Testis (tissue), 2 donors: Measurements from ENCODE around the gene ZNF577.

Experiments used
- POLR2A ChIP-seq: fragments of 450-650 bp; IDR thresholded peaks from one replicate; pipeline ENCODE4 v1.6.1; 2017; ENCODE audit warnings: antibody characterized with exemption, mild to moderate bottlenecking, moderate library complexity
- TF ChIP-seq, protein P1 (sequence below), 3 experiments: fragments of 450-650 bp in 2 of 3; fragments of 200-600 bp in 1 of 3; sonication (generic) in 1 of 3; IDR thresholded peaks; one replicate each; pipeline ENCODE4 v1.5.1; 2016 to 2019; ENCODE audit warnings: antibody characterized with exemption in 3 of 3, mild to moderate bottlenecking in 2 of 3, moderate library complexity in 1 of 3

- TF ChIP-seq, protein P1, sequence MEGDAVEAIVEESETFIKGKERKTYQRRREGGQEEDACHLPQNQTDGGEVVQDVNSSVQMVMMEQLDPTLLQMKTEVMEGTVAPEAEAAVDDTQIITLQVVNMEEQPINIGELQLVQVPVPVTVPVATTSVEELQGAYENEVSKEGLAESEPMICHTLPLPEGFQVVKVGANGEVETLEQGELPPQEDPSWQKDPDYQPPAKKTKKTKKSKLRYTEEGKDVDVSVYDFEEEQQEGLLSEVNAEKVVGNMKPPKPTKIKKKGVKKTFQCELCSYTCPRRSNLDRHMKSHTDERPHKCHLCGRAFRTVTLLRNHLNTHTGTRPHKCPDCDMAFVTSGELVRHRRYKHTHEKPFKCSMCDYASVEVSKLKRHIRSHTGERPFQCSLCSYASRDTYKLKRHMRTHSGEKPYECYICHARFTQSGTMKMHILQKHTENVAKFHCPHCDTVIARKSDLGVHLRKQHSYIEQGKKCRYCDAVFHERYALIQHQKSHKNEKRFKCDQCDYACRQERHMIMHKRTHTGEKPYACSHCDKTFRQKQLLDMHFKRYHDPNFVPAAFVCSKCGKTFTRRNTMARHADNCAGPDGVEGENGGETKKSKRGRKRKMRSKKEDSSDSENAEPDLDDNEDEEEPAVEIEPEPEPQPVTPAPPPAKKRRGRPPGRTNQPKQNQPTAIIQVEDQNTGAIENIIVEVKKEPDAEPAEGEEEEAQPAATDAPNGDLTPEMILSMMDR (IDR thresholded peaks at IDR 0.05): no peak
- TF ChIP-seq POLR2A: no peak
These were observed 5.2 kb downstream of the ZNF577 start for GRCh38 chr19:51882518-51882917.
